Pancreas (tissue), 10 donors: Measurements from ENCODE around the gene PINK1. TPM values are rescaled to one million over a fixed set of nuclear protein-coding genes. Genes with fewer than 3 reads are reported as not detected.

Source experiments
- ATAC-seq, 4 donors: fragments of 200-7000 bp; cut with Tn5 transposase; one replicate each; pipeline versions ENCODE4 v1.8.0 to v1.9.1; 2020; ENCODE audit warnings: mild to moderate bottlenecking in 4 of 4, moderate library complexity in 4 of 4
- DNase-seq, 6 donors: peaks; one replicate each; pipeline ENCODE4 v3.0.0-alpha.2; 2020
- FAIRE-seq: peaks from 2 replicates; lab custom pipeline; 2012; peaks lifted over from hg19 to GRCh38; lab: Jason Lieb, UNC
- H3K27ac ChIP-seq, 4 donors: fragments of 200-600 bp; sonication (generic); 1 replicate in 3 of 4; 2 replicates in 1 of 4; pipeline versions ENCODE4 v1.5.0 to v1.8.0; 2020
- H3K27me3 ChIP-seq, 4 donors: fragments of 200-600 bp; one replicate each; pipeline ENCODE4 v1.8.0; 2021
- H3K36me3 ChIP-seq, 3 donors: fragments of 200-600 bp; sonication (generic) in 1 of 3; one replicate each; pipeline versions ENCODE4 v1.5.0 to v1.8.0; 2020 to 2021
- H3K4me1 ChIP-seq, 3 donors: fragments of 200-600 bp; one replicate each; pipeline ENCODE4 v1.8.0; 2021
- H3K4me3 ChIP-seq, 4 donors: fragments of 200-600 bp; sonication (generic) in 2 of 4; one replicate each; pipeline versions ENCODE4 v1.5.0 to v1.8.0; 2020 to 2021
- H3K9me3 ChIP-seq, 4 donors: fragments of 200-600 bp; one replicate each; pipeline ENCODE4 v1.8.0; 2021
- WGBS, 2 donors: extraction: QIAGEN DNeasy Blood & Tissue Kit; methylation state at CpG; one replicate each; pipeline ENCODE4 v1.1.7; 2013; 5-methylcytosine and 5-hydroxymethylcytosine counted together
- intact Hi-C, 3 donors: fragments of 100-400 bp; cut with DNase I; formaldehyde crosslinking; loops; one replicate each; pipeline versions ENCODE4 v1.11.1 to v1.14.2; 2022
- polyA plus RNA-seq, 2 donors: library from polyadenylated mRNA; stranded (reverse); fragments of 200-250 nt; gene quantifications; one replicate each; pipeline ENCODE4 v1.2.3, GENCODE V29; 2013
- total RNA-seq, 6 donors: library from RNA; stranded (reverse); fragmentation: NEBNext Ultra II Directional in 4 of 6; extraction: Animal tissue kit (Norgen Biotek cat#: 25700) in 4 of 6; gene quantifications; one replicate each; pipeline versions ENCODE4 v1.2.1 to v1.2.4, GENCODE V29; 2021 to 2023
- TF ChIP-seq, protein P1 (sequence below), 4 donors: fragments of 200-600 bp; sonication (generic) in 3 of 4; IDR thresholded peaks; one replicate each; pipeline versions ENCODE4 v1.5.0 to v1.8.0; 2021; ENCODE audit warnings: antibody characterized with exemption in 4 of 4
- donor health status: healthy with polysubstance abuse.
- donor health status: DM: no; HTN: no; CAD: no; lungs with moderate emphysema.
- donor health status: DM: no; HTN: no; CAD: no.
- donor health status: control.
- donor health status: control.
- donor health status: Bipolar disorder and iron deficiency.
- donor health status: DM: yes; HTN: yes; CAD: no.
- donor health status: DM: no; HTN: no; CAD: no.
- donor health status: DM: no; HTN: no; CAD: no.
- donor health status: DM: yes; HTN: yes; CAD: no.

PINK1 gene
- total and polyA plus RNA-seq, 8 donors: 15.6 to 38.0 (median 29.0) TPM

- TF ChIP-seq, protein P1, sequence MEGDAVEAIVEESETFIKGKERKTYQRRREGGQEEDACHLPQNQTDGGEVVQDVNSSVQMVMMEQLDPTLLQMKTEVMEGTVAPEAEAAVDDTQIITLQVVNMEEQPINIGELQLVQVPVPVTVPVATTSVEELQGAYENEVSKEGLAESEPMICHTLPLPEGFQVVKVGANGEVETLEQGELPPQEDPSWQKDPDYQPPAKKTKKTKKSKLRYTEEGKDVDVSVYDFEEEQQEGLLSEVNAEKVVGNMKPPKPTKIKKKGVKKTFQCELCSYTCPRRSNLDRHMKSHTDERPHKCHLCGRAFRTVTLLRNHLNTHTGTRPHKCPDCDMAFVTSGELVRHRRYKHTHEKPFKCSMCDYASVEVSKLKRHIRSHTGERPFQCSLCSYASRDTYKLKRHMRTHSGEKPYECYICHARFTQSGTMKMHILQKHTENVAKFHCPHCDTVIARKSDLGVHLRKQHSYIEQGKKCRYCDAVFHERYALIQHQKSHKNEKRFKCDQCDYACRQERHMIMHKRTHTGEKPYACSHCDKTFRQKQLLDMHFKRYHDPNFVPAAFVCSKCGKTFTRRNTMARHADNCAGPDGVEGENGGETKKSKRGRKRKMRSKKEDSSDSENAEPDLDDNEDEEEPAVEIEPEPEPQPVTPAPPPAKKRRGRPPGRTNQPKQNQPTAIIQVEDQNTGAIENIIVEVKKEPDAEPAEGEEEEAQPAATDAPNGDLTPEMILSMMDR (IDR thresholded peaks at IDR 0.05): no peak
- Histone ChIP-seq H3K27ac (no peak overlapping the region), H3K4me3 (no peak overlapping the region), H3K27me3 (no peaks in the 10 kb centered on the region), H3K36me3 (peaks cover 0 to under 1% (median 0%) of the 10 kb centered on the region in 3 donors), H3K9me3 (no peaks in the 10 kb centered on the region), H3K4me1 (peaks cover 0 to 17% (median 15%) of the 10 kb centered on the region in 3 donors)
- intact Hi-C loops: no loop called here
- no peak for DNase-seq
- 85 to 91% methylated on average over 1 of the region's 1 CpG for WGBS, 2 donors
- ATAC-seq: no peak
- FAIRE-seq: no peak
Measured at GRCh38 chr1:20663365-20663764, 30.1 kb downstream of the PINK1 start.

DNA sequence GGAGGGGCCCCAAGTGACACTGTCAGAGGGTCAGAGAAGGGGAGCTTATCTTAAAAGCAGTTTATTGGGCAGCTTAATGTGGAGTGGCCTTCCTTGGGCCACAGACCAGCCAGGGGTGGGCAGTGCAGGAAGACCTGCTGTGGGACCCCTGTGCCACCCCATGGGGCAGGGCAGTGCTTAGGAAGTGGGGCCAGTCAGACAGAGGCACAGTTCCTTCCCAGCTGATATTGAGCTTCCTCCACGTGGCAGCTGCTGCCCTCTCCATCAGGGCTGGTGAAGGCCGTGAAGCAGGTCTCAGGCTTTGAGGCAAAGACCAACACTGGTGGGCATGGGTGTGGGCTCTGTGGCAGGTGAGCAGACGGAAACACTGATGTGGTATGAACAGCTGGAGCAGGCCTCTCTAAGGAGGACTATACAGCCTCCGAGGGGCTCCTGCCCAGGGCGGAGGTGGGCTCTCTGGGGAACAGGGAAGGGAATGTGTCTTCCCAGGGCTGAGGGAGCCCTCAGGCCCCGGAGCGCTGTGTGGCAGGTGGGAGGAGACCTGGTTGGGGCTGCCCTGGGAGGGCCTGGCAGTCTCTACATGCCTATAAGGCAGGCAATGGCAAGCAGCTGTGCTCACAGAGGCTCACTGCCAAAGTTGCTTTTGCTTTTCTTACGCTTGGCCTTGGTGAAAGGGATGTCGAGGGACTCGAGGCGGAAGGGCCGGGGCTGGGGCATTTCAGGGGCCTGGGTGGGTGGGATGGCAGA lies 30.9 kb downstream of the PINK1 start:
- TF ChIP-seq, protein P1 (IDR thresholded peaks at IDR 0.05): no peak
- 71 to 78% methylated on average over 12 of the region's 12 CpGs for WGBS, 2 donors
- no peak for DNase-seq
- no peak for ATAC-seq
- H3K4me3 ChIP-seq: no peak overlapping the region
- peaks cover 0 to 13% (median 13%) of the 10 kb centered on the region in 3 donors for H3K4me1 ChIP-seq
- no peaks in the 10 kb centered on the region for H3K36me3 ChIP-seq
- intact Hi-C loops: no loop called here
- no peak for FAIRE-seq
- H3K27ac ChIP-seq: no peak overlapping the region
- H3K27me3 ChIP-seq: no peaks in the 10 kb centered on the region
- H3K9me3 ChIP-seq: no peaks in the 10 kb centered on the region

DNA sequence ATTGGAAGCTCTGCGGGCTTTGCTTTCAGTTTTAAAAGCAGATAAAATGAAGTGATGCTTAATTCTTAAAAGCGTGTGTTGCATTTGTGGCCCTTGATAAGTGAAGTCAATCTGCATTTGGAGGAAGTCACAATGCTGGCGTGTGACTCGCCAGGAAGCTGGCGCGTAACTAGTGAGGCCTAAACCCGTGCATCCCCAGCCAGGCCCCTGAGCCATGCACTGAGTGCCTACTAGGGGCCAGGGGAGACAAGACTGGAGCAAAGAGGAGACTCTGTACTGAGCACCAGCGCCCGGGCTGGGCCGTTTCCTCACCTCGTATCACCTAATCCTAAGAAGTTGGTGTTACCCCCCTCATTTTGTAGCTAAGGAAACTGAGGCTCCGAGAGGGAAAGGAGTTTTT lies 32.5 kb downstream of the PINK1 start:
- FAIRE-seq: no peak
- no peaks in the 10 kb centered on the region for H3K9me3 ChIP-seq
- 84 to 86% methylated on average over 12 of the region's 12 CpGs for WGBS, 2 donors
- intact Hi-C loops: no loop called here
- no peaks in the 10 kb centered on the region for H3K4me1 ChIP-seq
- TF ChIP-seq, protein P1 (IDR thresholded peaks at IDR 0.05): no peak
- no peaks in the 10 kb centered on the region for H3K36me3 ChIP-seq
- no peak for DNase-seq
- no peak for ATAC-seq
- no peak overlapping the region for H3K4me3 ChIP-seq
- H3K27me3 ChIP-seq: no peaks in the 10 kb centered on the region
- H3K27ac ChIP-seq: no peak overlapping the region

DNA sequence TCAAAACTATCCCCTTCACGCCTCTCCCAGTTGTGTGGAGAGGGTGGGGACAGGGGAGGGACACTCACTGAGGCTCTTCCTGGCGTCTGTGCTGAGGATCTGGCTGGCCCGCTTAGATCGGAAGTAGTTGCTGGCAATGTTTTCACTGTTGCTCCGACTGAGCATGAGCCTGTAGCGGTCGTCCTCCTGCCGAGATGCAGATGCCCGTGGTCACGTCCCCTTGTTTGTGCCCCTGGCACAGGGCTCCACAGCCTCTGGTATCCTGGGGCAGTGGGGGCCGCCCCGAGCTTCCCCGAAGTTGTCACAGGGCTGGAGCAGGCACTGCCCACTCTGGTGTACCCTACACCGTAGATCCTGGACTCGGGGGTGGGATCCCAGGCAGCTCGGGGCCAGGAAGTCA lies 32.9 kb downstream of the PINK1 start:
- no peak for FAIRE-seq
- intact Hi-C loops: no loop called here
- H3K27ac ChIP-seq: no peak overlapping the region
- H3K27me3 ChIP-seq: no peaks in the 10 kb centered on the region
- H3K4me1 ChIP-seq: no peaks in the 10 kb centered on the region
- 70 to 83% methylated on average over 14 to 16 of the region's 16 CpGs for WGBS, 2 donors
- H3K4me3 ChIP-seq: no peak overlapping the region
- H3K36me3 ChIP-seq: no peaks in the 10 kb centered on the region
- DNase-seq: no peak
- H3K9me3 ChIP-seq: no peaks in the 10 kb centered on the region
- TF ChIP-seq, protein P1 (IDR thresholded peaks at IDR 0.05): no peak
- no peak for ATAC-seq

DNA sequence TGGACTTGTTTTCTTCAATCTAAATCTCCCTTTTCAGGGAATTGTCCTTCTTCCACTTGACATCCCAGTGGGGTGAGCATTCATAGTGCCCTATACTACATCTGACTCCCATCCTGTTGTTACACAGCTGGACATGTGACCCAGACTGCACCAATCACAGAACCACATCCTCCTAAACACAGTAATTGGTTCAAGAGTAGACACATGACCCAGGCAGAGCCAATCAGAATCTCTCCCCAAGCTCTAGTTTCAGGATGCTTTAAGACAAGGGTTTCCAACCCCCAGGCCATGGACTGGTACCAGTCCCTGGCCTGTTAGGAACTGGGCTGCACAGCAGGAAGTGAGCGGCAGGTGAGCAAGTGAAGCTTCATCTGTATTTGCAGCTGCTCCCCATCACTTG lies 33.5 kb downstream of the PINK1 start:
- Histone ChIP-seq H3K27ac (no peak overlapping the region), H3K9me3 (no peaks in the 10 kb centered on the region), H3K4me3 (no peak overlapping the region), H3K4me1 (no peaks in the 10 kb centered on the region), H3K27me3 (no peaks in the 10 kb centered on the region), H3K36me3 (no peaks in the 10 kb centered on the region)
- intact Hi-C loops: no loop called here
- no peak for ATAC-seq
- TF ChIP-seq, protein P1 (IDR thresholded peaks at IDR 0.05): no peak
- no peak for FAIRE-seq
- 96 to 100% methylated on average over 1 of the region's 1 CpG for WGBS, 2 donors
- no peak for DNase-seq
